H9 (cell line): ENCODE data around the gene CACNA1A. TPM values are rescaled to one million over a fixed set of nuclear protein-coding genes. Genes with fewer than 3 reads are reported as not detected.

ENCODE experiments used
- DNase-seq: peaks from one replicate; pipeline ENCODE4 v3.0.0-alpha.2; 2017
- H2AFZ ChIP-seq: one replicate; pipeline ENCODE4 v1.6.1; 2013; ENCODE audit warnings: mild to moderate bottlenecking, low read length, control low read depth, moderate library complexity
- H2AK5ac ChIP-seq: 2 replicates; pipeline ENCODE4 v1.6.1; 2013; ENCODE audit warnings: low read length, control low read depth, mixed read lengths; ENCODE audit not compliant: insufficient read length
- H2BK120ac ChIP-seq: one replicate; pipeline ENCODE4 v1.6.1; 2013; ENCODE audit warnings: low read depth, mild to moderate bottlenecking, low read length, control low read depth, inconsistent platforms; ENCODE audit not compliant: poor library complexity, severe bottlenecking
- H2BK12ac ChIP-seq: 2 replicates; pipeline ENCODE4 v1.6.1; 2013; ENCODE audit warnings: low read length, control low read depth, mixed read lengths, low read depth; ENCODE audit not compliant: insufficient read length
- H2BK15ac ChIP-seq: 2 replicates; pipeline ENCODE4 v1.6.1; 2013; ENCODE audit warnings: low read depth, low read length, control low read depth
- H2BK20ac ChIP-seq: one replicate; pipeline ENCODE4 v1.6.1; 2013; ENCODE audit warnings: low read depth, mild to moderate bottlenecking, low read length, control low read depth, inconsistent platforms; ENCODE audit not compliant: poor library complexity, severe bottlenecking
- H2BK5ac ChIP-seq: 2 replicates; pipeline ENCODE4 v1.6.1; 2013; ENCODE audit warnings: low read length, control low read depth, mixed read lengths; ENCODE audit not compliant: insufficient read length
- H3K14ac ChIP-seq: 2 replicates; pipeline ENCODE4 v1.6.1; 2013; ENCODE audit warnings: low read length, control low read depth; ENCODE audit not compliant: insufficient read depth
- H3K18ac ChIP-seq: 2 replicates; pipeline ENCODE4 v1.6.1; 2013; ENCODE audit warnings: low read depth, mild to moderate bottlenecking, mixed read lengths, low read length, control low read depth; ENCODE audit not compliant: insufficient read length
- H3K23ac ChIP-seq: 2 replicates; pipeline ENCODE4 v1.6.1; 2013; ENCODE audit warnings: low read length, control low read depth, mixed read lengths, low read depth; ENCODE audit not compliant: insufficient read length
- H3K23me2 ChIP-seq: 2 replicates; pipeline ENCODE4 v1.6.1; 2013; ENCODE audit warnings: low read depth, mild to moderate bottlenecking, mixed read lengths, low read length, control low read depth; ENCODE audit not compliant: insufficient read length, poor library complexity, severe bottlenecking
- H3K27ac ChIP-seq: 2 replicates; pipeline ENCODE4 v1.5.1; 2013; ENCODE audit warnings: low read length, control low read depth, mixed read lengths, low read depth; ENCODE audit not compliant: insufficient read length
- H3K27me3 ChIP-seq: 2 replicates; pipeline ENCODE4 v1.6.1; 2013; ENCODE audit warnings: low read length, control low read depth, inconsistent platforms; ENCODE audit not compliant: insufficient read depth
- H3K4ac ChIP-seq: 2 replicates; pipeline ENCODE4 v1.6.1; 2013; ENCODE audit warnings: low read depth, mild to moderate bottlenecking, control low read depth, inconsistent platforms, low read length, moderate library complexity
- H3K4me1 ChIP-seq: 2 replicates; pipeline ENCODE4 v1.6.1; 2013; ENCODE audit warnings: low read length, control low read depth, inconsistent platforms; ENCODE audit not compliant: insufficient read depth
- H3K4me2 ChIP-seq: 2 replicates; pipeline ENCODE4 v1.6.1; 2013; ENCODE audit warnings: low read length, control low read depth, mixed read lengths; ENCODE audit not compliant: insufficient read length, insufficient read depth
- H3K56ac ChIP-seq: 2 replicates; pipeline ENCODE4 v1.6.1; 2013; ENCODE audit warnings: low read depth, mild to moderate bottlenecking, mixed read lengths, low read length, control low read depth; ENCODE audit not compliant: insufficient read length
- H3K79me1 ChIP-seq: 2 replicates; pipeline ENCODE4 v1.6.1; 2013; ENCODE audit warnings: low read depth, mild to moderate bottlenecking, moderate library complexity, low read length, control low read depth, inconsistent platforms; ENCODE audit not compliant: insufficient read depth, poor library complexity, severe bottlenecking
- H3K79me2 ChIP-seq: 2 replicates; pipeline ENCODE4 v1.6.1; 2013; ENCODE audit warnings: low read length, control low read depth, inconsistent platforms; ENCODE audit not compliant: insufficient read depth
- H3K9ac ChIP-seq: 2 replicates; pipeline ENCODE4 v1.6.1; 2013; ENCODE audit warnings: low read length, control low read depth, mixed read lengths; ENCODE audit not compliant: insufficient read length; ENCODE audit errors: extremely low read depth
- H3K9me3 ChIP-seq: one replicate; pipeline ENCODE4 v1.6.1; 2013; ENCODE audit warnings: low read depth, low read length, inconsistent platforms; ENCODE audit not compliant: control insufficient read depth
- H3T11ph ChIP-seq: one replicate; pipeline ENCODE4 v1.6.1; 2013; ENCODE audit warnings: mild to moderate bottlenecking, low read length, control low read depth, inconsistent platforms
- H4K20me1 ChIP-seq: one replicate; pipeline ENCODE4 v1.6.1; 2013; ENCODE audit not compliant: control insufficient read depth, insufficient read length, insufficient read depth
- H4K5ac ChIP-seq: 2 replicates; pipeline ENCODE4 v1.6.1; 2013; ENCODE audit warnings: low read depth, mild to moderate bottlenecking, mixed read lengths, low read length, control low read depth; ENCODE audit not compliant: insufficient read length
- H4K8ac ChIP-seq: replicated peaks from 2 replicates; pipeline ENCODE4 v1.6.1; 2013; ENCODE audit warnings: low read length, control low read depth, mixed read lengths, low read depth; ENCODE audit not compliant: insufficient read length
- H4K91ac ChIP-seq: 2 replicates; pipeline ENCODE4 v1.6.1; 2013; ENCODE audit warnings: low read depth, mild to moderate bottlenecking, moderate library complexity, mixed read lengths, low read length, control low read depth; ENCODE audit not compliant: insufficient read length
- H3K27ac Mint-ChIP-seq, 3 experiments: 2 replicates in 2 of 3; 3 replicates in 1 of 3; pipeline ENCODE4 v1.8.0; 2020 to 2021; ENCODE audit warnings: mixed read lengths in 3 of 3, mild to moderate bottlenecking in 1 of 3, moderate library complexity in 1 of 3
- H3K27me3 Mint-ChIP-seq: 2 replicates; pipeline ENCODE4 v1.8.0; 2021; ENCODE audit warnings: low read depth, mild to moderate bottlenecking, moderate library complexity, mixed read lengths
- H3K36me3 Mint-ChIP-seq, 3 experiments: 2 replicates in 2 of 3; 3 replicates in 1 of 3; pipeline ENCODE4 v1.8.0; 2020 to 2021; ENCODE audit warnings: low read depth in 3 of 3, mixed read lengths in 3 of 3; ENCODE audit not compliant: insufficient read depth in 1 of 3
- H3K4me1 Mint-ChIP-seq, 2 experiments: 2 replicates each; pipeline ENCODE4 v1.8.0; 2020; ENCODE audit warnings: mixed read lengths in 2 of 2
- H3K4me3 Mint-ChIP-seq, 2 experiments: 2 replicates in 1 of 2; 3 replicates in 1 of 2; pipeline ENCODE4 v1.8.0; 2020 to 2021; ENCODE audit warnings: mild to moderate bottlenecking in 2 of 2, mixed read lengths in 2 of 2, moderate library complexity in 1 of 2
- H3K9me3 Mint-ChIP-seq, 2 experiments: 2 replicates in 1 of 2; 3 replicates in 1 of 2; pipeline ENCODE4 v1.8.0; 2020; ENCODE audit warnings: mild to moderate bottlenecking in 2 of 2, mixed read lengths in 2 of 2, moderate library complexity in 1 of 2
- WGBS: extraction: QIAGEN DNeasy Blood & Tissue Kit; methylation state at CpG from one replicate; pipeline ENCODE4 v1.1.7; 2013; ENCODE audit warnings: missing lambda C conversion rate, low lambda C conversion rate, mixed read lengths; ENCODE audit not compliant: insufficient read length; ENCODE audit errors: extremely low coverage; 5-methylcytosine and 5-hydroxymethylcytosine counted together
- total RNA-seq: library from RNA; stranded (reverse); gene quantifications from 2 replicates; pipeline ENCODE4 v1.2.1, GENCODE V29; 2021
- TF ChIP-seq, protein P1 (sequence below): fragments of 200-600 bp; sonication (generic); conservative IDR thresholded peaks from 3 replicates; pipeline ENCODE4 v1.8.0; 2021; ENCODE audit warnings: antibody characterized with exemption, mild to moderate bottlenecking

Gene CACNA1A
- total RNA-seq, 1 experiment from 2014 or later, result 8.0 TPM

DNA sequence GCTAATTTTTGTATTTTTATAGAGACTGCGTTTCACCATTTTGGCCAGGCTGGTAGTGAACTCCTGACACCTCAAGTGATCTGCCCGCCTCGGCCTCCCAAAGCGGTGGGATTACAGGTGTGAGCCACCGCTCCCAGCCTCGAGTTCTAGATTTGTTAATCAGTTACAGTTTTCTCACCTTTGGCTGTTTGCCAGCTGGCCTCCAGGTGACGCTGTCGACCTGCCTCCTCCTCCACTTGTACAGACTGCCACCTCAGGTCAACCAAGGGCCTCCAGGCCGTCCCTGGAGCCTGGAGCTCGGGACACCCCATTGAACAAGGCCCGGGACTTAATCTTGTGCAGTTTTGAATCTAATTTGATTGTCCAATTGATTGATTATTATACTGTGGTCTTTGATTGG, 310.6 kb downstream of the CACNA1A start:
- Mint-ChIP-seq H3K27ac (no peak overlapping the region), H3K27me3 (no peaks in the 10 kb centered on the region), H3K4me1 (no peaks in the 10 kb centered on the region), H3K9me3 (no peaks in the 10 kb centered on the region), H3K4me3 (no peak overlapping the region), H3K36me3 (no peaks in the 10 kb centered on the region)
- no peaks in the 10 kb centered on the region for H3K9me3 ChIP-seq
- no peak overlapping the region for H3T11ph ChIP-seq
- H3K23ac ChIP-seq, result no peak overlapping the region
- no peaks in the 10 kb centered on the region for H3K23me2 ChIP-seq
- H2BK20ac ChIP-seq, result no peak overlapping the region
- H3K27me3 ChIP-seq, result no peaks in the 10 kb centered on the region
- H3K4ac ChIP-seq, result no peak overlapping the region
- H2BK120ac ChIP-seq, result no peak overlapping the region
- H2AFZ ChIP-seq, result no peak overlapping the region
- H2BK12ac ChIP-seq, result no peak overlapping the region
- no peak overlapping the region for H3K14ac ChIP-seq
- H2BK5ac ChIP-seq, result no peak overlapping the region
- H3K4me2 ChIP-seq, result no peak overlapping the region
- H4K8ac ChIP-seq, result no peak overlapping the region
- TF ChIP-seq, protein P1, sequence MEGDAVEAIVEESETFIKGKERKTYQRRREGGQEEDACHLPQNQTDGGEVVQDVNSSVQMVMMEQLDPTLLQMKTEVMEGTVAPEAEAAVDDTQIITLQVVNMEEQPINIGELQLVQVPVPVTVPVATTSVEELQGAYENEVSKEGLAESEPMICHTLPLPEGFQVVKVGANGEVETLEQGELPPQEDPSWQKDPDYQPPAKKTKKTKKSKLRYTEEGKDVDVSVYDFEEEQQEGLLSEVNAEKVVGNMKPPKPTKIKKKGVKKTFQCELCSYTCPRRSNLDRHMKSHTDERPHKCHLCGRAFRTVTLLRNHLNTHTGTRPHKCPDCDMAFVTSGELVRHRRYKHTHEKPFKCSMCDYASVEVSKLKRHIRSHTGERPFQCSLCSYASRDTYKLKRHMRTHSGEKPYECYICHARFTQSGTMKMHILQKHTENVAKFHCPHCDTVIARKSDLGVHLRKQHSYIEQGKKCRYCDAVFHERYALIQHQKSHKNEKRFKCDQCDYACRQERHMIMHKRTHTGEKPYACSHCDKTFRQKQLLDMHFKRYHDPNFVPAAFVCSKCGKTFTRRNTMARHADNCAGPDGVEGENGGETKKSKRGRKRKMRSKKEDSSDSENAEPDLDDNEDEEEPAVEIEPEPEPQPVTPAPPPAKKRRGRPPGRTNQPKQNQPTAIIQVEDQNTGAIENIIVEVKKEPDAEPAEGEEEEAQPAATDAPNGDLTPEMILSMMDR, result peak; percentile 95
- H3K56ac ChIP-seq, result no peak overlapping the region
- H3K4me1 ChIP-seq, result no peaks in the 10 kb centered on the region
- H3K79me2 ChIP-seq, result no peaks in the 10 kb centered on the region
- no peak overlapping the region for H3K9ac ChIP-seq
- no peak overlapping the region for H2AK5ac ChIP-seq
- no peak overlapping the region for H4K91ac ChIP-seq
- no peaks in the 10 kb centered on the region for H3K79me1 ChIP-seq
- DNase-seq, result peak; percentile 90
- no peak overlapping the region for H3K27ac ChIP-seq
- H2BK15ac ChIP-seq, result no peak overlapping the region
- H3K18ac ChIP-seq, result no peak overlapping the region
- no peak overlapping the region for H4K5ac ChIP-seq
- no CpG with 5 or more reads among the region's 11 CpGs for WGBS
- H4K20me1 ChIP-seq, result no peaks in the 10 kb centered on the region
